ENCODE data around the gene SLC25A11. TPM values are rescaled to one million over a fixed set of nuclear protein-coding genes. Genes with fewer than 3 reads are reported as not detected.

The SLC25A11 gene
- polyA plus RNA-seq, 6 donors from 2014 or later = 61.0 to 89.1 (median 71.4) TPM

GRCh38 chr17:4947010-4947410, 7.2 kb upstream of the SLC25A11 start:
- peaks cover 58 to 65% (median 63%) of the 10 kb centered on the region in 3 donors for H3K4me1 Mint-ChIP-seq
- no peak for ATAC-seq (ENCODE audit: low read depth in 2 of 2)
- DNase-seq = no peak

GRCh38 chr17:4946312-4946976, 6.6 kb upstream of the SLC25A11 start:
- H3K27me3 Mint-ChIP-seq = no peaks in the 10 kb centered on the region
- peaks cover 64 to 70% (median 69%) of the 10 kb centered on the region in 3 donors for H3K4me1 Mint-ChIP-seq
- no peaks in the 10 kb centered on the region for H3K9me3 Mint-ChIP-seq
- peak overlapping the region; percentile 91 to 100 (median 99) for H3K4me3 Mint-ChIP-seq
- ATAC-seq (ENCODE audit: low read depth in 2 of 2) = no peak
- peak overlapping the region; percentile 76 to 98 (median 90) for H3K27ac Mint-ChIP-seq
- H3K36me3 Mint-ChIP-seq = peaks cover 14 to 46% of the 10 kb centered on the region in 2 donors
- DNase-seq = no peak

More at GRCh38 chr17:4947010-4947410, 7.2 kb upstream of the SLC25A11 start:
- Mint-ChIP-seq H3K9me3 (no peaks in the 10 kb centered on the region), H3K36me3 (peaks cover 14 to 40% of the 10 kb centered on the region in 2 donors), H3K27ac (peak overlapping the region; percentile 76 to 98 (median 89)), H3K4me3 (peak overlapping the region; percentile 91 to 100 (median 99)), H3K27me3 (no peaks in the 10 kb centered on the region)

- no peak for ATAC-seq (ENCODE audit: low read depth in 2 of 2)
- H3K4me3 Mint-ChIP-seq = peak overlapping the region; percentile 91 to 100 (median 99)
- peak overlapping the region in 3 of 6 donors; percentile 91 to 98 (median 95) for H3K27ac Mint-ChIP-seq
- H3K36me3 Mint-ChIP-seq = peaks cover 14 to 46% of the 10 kb centered on the region in 2 donors
- no peaks in the 10 kb centered on the region for H3K27me3 Mint-ChIP-seq
- DNase-seq = no peak
- H3K9me3 Mint-ChIP-seq = no peaks in the 10 kb centered on the region
- peaks cover 65 to 73% (median 71%) of the 10 kb centered on the region in 3 donors for H3K4me1 Mint-ChIP-seq
Observed at GRCh38 chr17:4945944-4946280, 6.1 kb upstream of the SLC25A11 start.

GRCh38 chr17:4945176-4945943, 5.5 kb upstream of the SLC25A11 start:
- Mint-ChIP-seq H3K27me3 (no peaks in the 10 kb centered on the region), H3K36me3 (peaks cover 14 to 46% of the 10 kb centered on the region in 2 donors), H3K4me1 (peaks cover 64 to 71% (median 71%) of the 10 kb centered on the region in 3 donors), H3K4me3 (peak overlapping the region; percentile 6 to 100 (median 98)), H3K27ac (peak overlapping the region; percentile 64 to 98 (median 84)), H3K9me3 (no peaks in the 10 kb centered on the region)
- DNase-seq = no peak
- no peak for ATAC-seq (ENCODE audit: low read depth in 2 of 2)

- peaks cover 19 to 46% of the 10 kb centered on the region in 2 donors for H3K36me3 Mint-ChIP-seq
- H3K27ac Mint-ChIP-seq = peak overlapping the region; percentile 67 to 98 (median 87)
- DNase-seq = no peak
- peak overlapping the region; percentile 71 to 100 (median 98) for H3K4me3 Mint-ChIP-seq
- no peaks in the 10 kb centered on the region for H3K27me3 Mint-ChIP-seq
- peaks cover 67 to 72% (median 68%) of the 10 kb centered on the region in 3 donors for H3K4me1 Mint-ChIP-seq
- no peak for ATAC-seq (ENCODE audit: low read depth in 2 of 2)
- H3K9me3 Mint-ChIP-seq = no peaks in the 10 kb centered on the region
Observed at GRCh38 chr17:4944554-4945175, 4.8 kb upstream of the SLC25A11 start.

GRCh38 chr17:4944163-4944553, 4.3 kb upstream of the SLC25A11 start:
- H3K27me3 Mint-ChIP-seq = no peaks in the 10 kb centered on the region
- ATAC-seq (ENCODE audit: low read depth in 2 of 2) = no peak
- no peaks in the 10 kb centered on the region for H3K9me3 Mint-ChIP-seq

GRCh38 chr17:4942760-4943508, 3.1 kb upstream of the SLC25A11 start:
- Mint-ChIP-seq H3K4me3 (peak overlapping the region in 7 of 8 donors; percentile 22 to 100 (median 98)), H3K4me1 (peaks cover 73 to 86% (median 74%) of the 10 kb centered on the region in 3 donors), H3K9me3 (no peaks in the 10 kb centered on the region), H3K27ac (peak overlapping the region in 4 of 6 donors; percentile 62 to 96 (median 73)), H3K27me3 (no peaks in the 10 kb centered on the region), H3K36me3 (peaks cover 19 to 46% of the 10 kb centered on the region in 2 donors)
- DNase-seq (no peak), ATAC-seq (ENCODE audit: low read depth in 2 of 2) (no peak)

More at GRCh38 chr17:4944163-4944553, 4.3 kb upstream of the SLC25A11 start:
- Mint-ChIP-seq H3K4me3 (peak overlapping the region; percentile 71 to 100 (median 98)), H3K27ac (peak overlapping the region in 5 of 6 donors; percentile 78 to 98 (median 88)), H3K36me3 (peaks cover 19 to 46% of the 10 kb centered on the region in 2 donors), H3K4me1 (peaks cover 68 to 76% (median 71%) of the 10 kb centered on the region in 3 donors)
- peak; percentile 49 for DNase-seq

- Mint-ChIP-seq H3K27me3 (no peaks in the 10 kb centered on the region), H3K27ac (peak overlapping the region in 4 of 6 donors; percentile 27 to 98 (median 97)), H3K4me3 (peak overlapping the region; percentile 92 to 99 (median 99)), H3K9me3 (no peaks in the 10 kb centered on the region), H3K4me1 (peaks cover 64 to 83% (median 73%) of the 10 kb centered on the region in 3 donors), H3K36me3 (peaks cover 13 to 36% of the 10 kb centered on the region in 2 donors)
- no peak for DNase-seq
- no peak for ATAC-seq (ENCODE audit: low read depth in 2 of 2)
Observed at GRCh38 chr17:4941319-4941610, 1.4 kb upstream of the SLC25A11 start.

GRCh38 chr17:4940555-4941318, 891 bp upstream of the SLC25A11 start:
- no peaks in the 10 kb centered on the region for H3K9me3 Mint-ChIP-seq
- peak overlapping the region; percentile 92 to 99 (median 99) for H3K4me3 Mint-ChIP-seq
- H3K27me3 Mint-ChIP-seq = no peaks in the 10 kb centered on the region
- peak overlapping the region; percentile 93 to 98 (median 96) for H3K27ac Mint-ChIP-seq
- ATAC-seq (ENCODE audit: low read depth in 2 of 2) (no peak), DNase-seq (no peak)
- peaks cover 62 to 79% (median 75%) of the 10 kb centered on the region in 3 donors for H3K4me1 Mint-ChIP-seq
- H3K36me3 Mint-ChIP-seq = peaks cover 11 to 34% of the 10 kb centered on the region in 2 donors

- Mint-ChIP-seq H3K4me3 (peak overlapping the region; percentile 92 to 99 (median 99)), H3K4me1 (peaks cover 51 to 69% (median 66%) of the 10 kb centered on the region in 3 donors), H3K27ac (peak overlapping the region in 2 of 6 donors; percentile 96 to 98), H3K27me3 (peaks cover under 1 to 2% (median 2%) of the 10 kb centered on the region in 3 donors), H3K9me3 (no peaks in the 10 kb centered on the region), H3K36me3 (peaks cover 5 to 25% of the 10 kb centered on the region in 2 donors)
- ATAC-seq (ENCODE audit: low read depth in 2 of 2) (peak; percentile 1), DNase-seq (no peak)
Observed at GRCh38 chr17:4939546-4939795, 375 bp downstream of the SLC25A11 start.

- DNase-seq (no peak), ATAC-seq (ENCODE audit: low read depth in 2 of 2) (no peak)
- Mint-ChIP-seq H3K27me3 (peaks cover 6 to 8% (median 7%) of the 10 kb centered on the region in 3 donors), H3K4me3 (peak overlapping the region; percentile 92 to 99 (median 99)), H3K27ac (peak overlapping the region; percentile 26 to 98 (median 56)), H3K4me1 (peaks cover 51 to 69% (median 66%) of the 10 kb centered on the region in 3 donors), H3K36me3 (peaks cover 5 to 20% of the 10 kb centered on the region in 2 donors), H3K9me3 (no peaks in the 10 kb centered on the region)
Observed at GRCh38 chr17:4938688-4939545, 929 bp downstream of the SLC25A11 start.

Measured in naive B cell (primary cell).